Right lobe of liver (tissue), 4 donors: ENCODE results near the gene C3orf22.

Source experiments
- CTCF ChIP-seq, 4 donors: fragments of 200-600 bp in 3 of 4; fragments of 450-650 bp in 1 of 4; IDR thresholded peaks; one replicate each; pipeline versions ENCODE4 v1.5.1 to v1.8.0; 2016 to 2022; ENCODE audit warnings: antibody characterized with exemption in 4 of 4, mild to moderate bottlenecking in 2 of 4
- POLR2A ChIP-seq: fragments of 450-650 bp; IDR thresholded peaks from one replicate; pipeline ENCODE4 v1.6.1; 2017; ENCODE audit warnings: antibody characterized with exemption, mild to moderate bottlenecking
- donor health status: DM: no; HTN: no; CAD: no.
- donor health status: DM: no; HTN: no; CAD: no.
- donor health status: DM: no; HTN: yes; CAD: no.

- no peak for TF ChIP-seq CTCF (IDR thresholded peaks at IDR 0.05)
- TF ChIP-seq POLR2A = no peak
Observed at GRCh38 chr3:126544596-126545281, 14.0 kb downstream of the C3orf22 start.
